K562 (cell line): ENCODE measurements around the gene GIGYF2. TPM values are rescaled to one million over a fixed set of nuclear protein-coding genes. Genes with fewer than 3 reads are reported as not detected.
A peak's percentile ranks its signal among the peaks of the same experiment; 100 is the strongest.

Experiments used
- ARID1B ChIP-seq: fragments of 450-650 bp; IDR thresholded peaks from 2 replicates; pipeline ENCODE4 v1.6.1; 2016; ENCODE audit warnings: antibody characterized with exemption, mild to moderate bottlenecking, inconsistent platforms
- CSDE1 ChIP-seq, 2 experiments: fragments of 450-650 bp; IDR thresholded peaks; 2 replicates each; pipeline ENCODE4 v1.6.1; 2016; ENCODE audit warnings: mild to moderate bottlenecking in 1 of 2
- DNMT1 ChIP-seq: fragments of 450-650 bp; IDR thresholded peaks from 2 replicates; pipeline ENCODE4 v1.6.1; 2016; ENCODE audit warnings: antibody characterized with exemption, mild to moderate bottlenecking
- E2F3 ChIP-seq: fragments of 250-450 bp; sonication (Bioruptor Pico); IDR thresholded peaks from 2 replicates; pipeline ENCODE4 v1.4.0; 2020; ENCODE audit warnings: mild to moderate bottlenecking
- ETV1 ChIP-seq: fragments of 450-650 bp; conservative IDR thresholded peaks from 2 replicates; pipeline ENCODE4 v1.6.1; 2016; ENCODE audit warnings: missing genetic modification characterization, control low read depth, low read depth, missing compliant biosample characterization
- NELFE ChIP-seq: IDR thresholded peaks from 2 replicates; pipeline ENCODE4 v1.6.1; 2011; ENCODE audit warnings: mild to moderate bottlenecking; ENCODE audit not compliant: insufficient read depth, insufficient read length
- PTTG1 ChIP-seq: fragments of 450-650 bp; IDR thresholded peaks from 2 replicates; pipeline ENCODE4 v1.6.1; 2016; ENCODE audit warnings: low read depth, mild to moderate bottlenecking, missing genetic modification characterization, missing compliant biosample characterization
- U2AF1 ChIP-seq: fragments of 200-400 bp; formaldehyde crosslinking; optimal IDR thresholded peaks from 2 replicates; pipeline ENCODE3; 2017; ENCODE audit warnings: mild to moderate bottlenecking, low read depth, low read length, moderate library complexity
- polyA plus RNA-seq, 8 experiments: library from polyadenylated mRNA; depleted of rRNA in 4 of 8; stranded (reverse) in 5 of 8; unstranded in 3 of 8; fragments of >200 nt; fragmentation: Nextera tagmentation in 2 of 8; fragmentation: Illumina TruSeq in 1 of 8; extraction: Ambion mirVana in 2 of 8; extraction: Trizol in 1 of 8; gene quantifications; 2 replicates each; pipeline versions ENCODE4 v1.2.1 to v1.2.3, GENCODE V29; 2011 to 2014; ENCODE audit warnings: inconsistent platforms in 1 of 8, missing spikeins in 1 of 8
- total RNA-seq, 7 experiments: library from RNA; depleted of rRNA in 6 of 7; stranded (reverse); fragments of >200 nt in 6 of 7; fragmentation: Illumina TruSeq in 2 of 7; extraction: Trizol in 2 of 7; gene quantifications; 2 replicates each; pipeline versions ENCODE4 v1.2.1 to v1.2.3, GENCODE V29; 2011 to 2021; ENCODE audit warnings: low replicate concordance in 1 of 7
- TF ChIP-seq, protein P1 (sequence below): fragments of 250-450 bp; sonication (Bioruptor Pico); IDR thresholded peaks from 2 replicates; pipeline ENCODE4 v1.8.0; 2021; ENCODE audit warnings: borderline replicate concordance, mild to moderate bottlenecking, moderate library complexity; ENCODE audit not compliant: poor library complexity, severe bottlenecking
- TF ChIP-seq, protein P2 (sequence below): fragments of 250-450 bp; sonication (Bioruptor Pico); IDR thresholded peaks from 2 replicates; pipeline ENCODE4 v1.8.0; 2022; ENCODE audit warnings: moderate library complexity, mild to moderate bottlenecking, inconsistent platforms
- TF ChIP-seq, protein P3 (sequence below): IDR thresholded peaks from 2 replicates; pipeline ENCODE4 v1.6.1; 2014; ENCODE audit warnings: antibody characterized with exemption
- TF ChIP-seq, protein P4 (sequence below): fragments of 200-800 bp; sonication (Bioruptor generic); IDR thresholded peaks from 2 replicates; pipeline ENCODE4 v1.6.1; 2017; ENCODE audit warnings: missing genetic modification characterization, missing compliant biosample characterization

GIGYF2 gene
- total and polyA plus RNA-seq, 9 of the 15 experiments (the other 6 are each of a cell fraction or from before 2014, with no cell fraction given) = 12.7 to 52.7 (median 34.9) TPM

DNA sequence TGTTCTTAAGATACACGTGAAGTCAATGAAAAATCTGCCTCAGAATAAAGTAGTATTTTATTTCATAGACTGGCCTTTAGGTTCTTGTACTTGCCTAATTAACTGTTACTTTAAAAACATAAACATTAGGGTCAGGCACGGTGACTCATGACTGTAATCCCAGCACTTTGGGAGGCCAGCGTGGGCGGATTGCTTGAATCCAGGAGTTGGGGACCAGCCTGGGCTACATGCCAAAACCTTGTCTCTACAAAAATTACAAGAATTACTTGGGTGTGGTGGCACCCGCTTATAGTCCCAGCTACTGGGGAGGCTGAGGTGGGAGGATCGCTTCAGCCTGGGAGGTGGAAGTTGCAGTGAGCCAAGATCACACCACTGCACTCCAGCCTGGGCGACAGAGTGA, 157.0 kb downstream of the GIGYF2 start (continued):
- TF ChIP-seq, protein P1, sequence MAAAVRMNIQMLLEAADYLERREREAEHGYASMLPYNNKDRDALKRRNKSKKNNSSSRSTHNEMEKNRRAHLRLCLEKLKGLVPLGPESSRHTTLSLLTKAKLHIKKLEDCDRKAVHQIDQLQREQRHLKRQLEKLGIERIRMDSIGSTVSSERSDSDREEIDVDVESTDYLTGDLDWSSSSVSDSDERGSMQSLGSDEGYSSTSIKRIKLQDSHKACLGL = no peak
- TF ChIP-seq NELFE (no peak), CSDE1 (IDR thresholded peaks at IDR 0.05) (no peak), ETV1 (tag) (no peak), DNMT1 (no peak), U2AF1 (no peak), PTTG1 (tag) (no peak), E2F3 (no peak), ARID1B (peak; percentile 76)
- TF ChIP-seq, protein P2, sequence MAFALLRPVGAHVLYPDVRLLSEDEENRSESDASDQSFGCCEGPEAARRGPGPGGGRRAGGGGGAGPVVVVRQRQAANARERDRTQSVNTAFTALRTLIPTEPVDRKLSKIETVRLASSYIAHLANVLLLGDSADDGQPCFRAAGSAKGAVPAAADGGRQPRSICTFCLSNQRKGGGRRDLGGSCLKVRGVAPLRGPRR (CRISPR knock-in tag) = no peak
- TF ChIP-seq, protein P3, sequence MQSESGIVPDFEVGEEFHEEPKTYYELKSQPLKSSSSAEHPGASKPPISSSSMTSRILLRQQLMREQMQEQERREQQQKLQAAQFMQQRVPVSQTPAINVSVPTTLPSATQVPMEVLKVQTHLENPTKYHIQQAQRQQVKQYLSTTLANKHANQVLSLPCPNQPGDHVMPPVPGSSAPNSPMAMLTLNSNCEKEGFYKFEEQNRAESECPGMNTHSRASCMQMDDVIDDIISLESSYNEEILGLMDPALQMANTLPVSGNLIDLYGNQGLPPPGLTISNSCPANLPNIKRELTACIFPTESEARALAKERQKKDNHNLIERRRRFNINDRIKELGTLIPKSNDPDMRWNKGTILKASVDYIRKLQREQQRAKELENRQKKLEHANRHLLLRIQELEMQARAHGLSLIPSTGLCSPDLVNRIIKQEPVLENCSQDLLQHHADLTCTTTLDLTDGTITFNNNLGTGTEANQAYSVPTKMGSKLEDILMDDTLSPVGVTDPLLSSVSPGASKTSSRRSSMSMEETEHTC = no peak
- TF ChIP-seq, protein P4, sequence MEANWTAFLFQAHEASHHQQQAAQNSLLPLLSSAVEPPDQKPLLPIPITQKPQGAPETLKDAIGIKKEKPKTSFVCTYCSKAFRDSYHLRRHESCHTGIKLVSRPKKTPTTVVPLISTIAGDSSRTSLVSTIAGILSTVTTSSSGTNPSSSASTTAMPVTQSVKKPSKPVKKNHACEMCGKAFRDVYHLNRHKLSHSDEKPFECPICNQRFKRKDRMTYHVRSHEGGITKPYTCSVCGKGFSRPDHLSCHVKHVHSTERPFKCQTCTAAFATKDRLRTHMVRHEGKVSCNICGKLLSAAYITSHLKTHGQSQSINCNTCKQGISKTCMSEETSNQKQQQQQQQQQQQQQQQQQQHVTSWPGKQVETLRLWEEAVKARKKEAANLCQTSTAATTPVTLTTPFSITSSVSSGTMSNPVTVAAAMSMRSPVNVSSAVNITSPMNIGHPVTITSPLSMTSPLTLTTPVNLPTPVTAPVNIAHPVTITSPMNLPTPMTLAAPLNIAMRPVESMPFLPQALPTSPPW = no peak
